GM18873 (cell line): ENCODE data around the gene RAP1GAP2.
A peak's percentile ranks its signal among the peaks of the same experiment; 100 is the strongest.
"Not testable (repeated sequence)": the region's sequence is repeated elsewhere in the genome, so short reads cannot be mapped to it uniquely, and the experiment has no call there.

Experiments used
- ATAC-seq: cut with Tn5 transposase; IDR thresholded peaks from one replicate; pipeline ENCODE4 v1.9.1; 2021; ENCODE audit warnings: mild to moderate bottlenecking, moderate library complexity, moderate number of reproducible peaks; ENCODE audit not compliant: unreplicated experiment, low FRiP score

The RAP1GAP2 gene

DNA sequence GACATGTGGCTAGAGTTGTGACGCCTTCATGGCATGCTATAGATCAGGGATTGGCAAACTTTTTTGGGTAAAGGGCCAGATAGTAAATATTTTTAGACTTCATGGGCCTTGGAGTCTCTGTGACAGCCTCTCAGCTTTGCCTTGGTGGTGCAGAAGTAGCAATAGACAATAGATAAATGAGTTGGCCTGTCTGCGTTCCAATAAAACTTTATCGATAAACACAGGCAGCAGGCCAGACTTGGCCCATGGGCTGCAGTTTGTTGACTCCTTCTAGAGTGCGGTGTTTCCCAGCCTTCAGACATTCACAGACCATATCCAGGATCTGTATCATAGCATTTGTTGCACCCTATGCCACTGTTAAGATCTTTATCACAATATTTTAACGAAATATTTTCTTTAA, 190.7 kb downstream of the RAP1GAP2 start:
- ATAC-seq, result no peak

GRCh38 chr17:2989396-2989795, 193.2 kb downstream of the RAP1GAP2 start:
- not testable (repeated sequence) for ATAC-seq

GRCh38 chr17:2989855-2990254, 193.6 kb downstream of the RAP1GAP2 start:
- ATAC-seq, result no peak

GRCh38 chr17:2990396-2990795, 194.2 kb downstream of the RAP1GAP2 start:
- no peak for ATAC-seq

DNA sequence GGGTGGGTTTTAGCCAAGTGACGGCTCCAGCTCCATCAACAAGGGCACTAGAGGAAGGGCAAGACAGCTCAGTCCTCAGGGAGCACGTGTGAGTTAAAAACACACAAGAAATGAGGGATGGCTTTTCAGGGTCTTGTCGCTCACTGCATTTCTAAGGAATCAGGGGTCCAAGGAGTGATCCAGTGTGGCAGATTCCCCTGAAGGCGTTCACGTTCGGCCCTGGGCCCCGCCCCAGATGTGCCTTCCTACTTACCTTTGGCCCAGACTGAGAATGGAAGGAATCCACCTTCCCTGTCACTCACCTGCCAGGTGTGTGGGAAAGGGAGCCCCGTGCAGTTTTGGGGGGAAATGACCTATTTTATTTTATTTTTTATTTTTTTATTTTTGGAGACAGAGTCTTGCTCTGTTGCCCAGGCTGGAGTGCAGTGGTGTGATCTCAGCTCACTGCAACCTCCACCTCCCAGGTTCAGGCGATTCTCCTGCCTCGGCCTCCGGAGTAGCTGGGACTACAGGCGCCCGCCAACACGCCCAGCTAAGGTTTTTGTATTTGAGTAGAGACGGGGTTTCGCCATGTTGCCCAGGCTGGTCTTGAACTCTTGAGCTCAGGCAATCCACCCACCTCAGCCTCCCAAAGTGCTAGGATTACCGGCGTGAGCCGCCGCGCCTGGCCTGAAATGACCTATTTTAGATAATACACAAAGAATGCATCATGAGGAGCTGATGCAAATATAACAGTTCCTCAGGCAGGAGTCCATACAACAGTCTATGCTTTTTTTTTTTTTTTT, 195.3 kb downstream of the RAP1GAP2 start:
- ATAC-seq, result not testable (repeated sequence)

DNA sequence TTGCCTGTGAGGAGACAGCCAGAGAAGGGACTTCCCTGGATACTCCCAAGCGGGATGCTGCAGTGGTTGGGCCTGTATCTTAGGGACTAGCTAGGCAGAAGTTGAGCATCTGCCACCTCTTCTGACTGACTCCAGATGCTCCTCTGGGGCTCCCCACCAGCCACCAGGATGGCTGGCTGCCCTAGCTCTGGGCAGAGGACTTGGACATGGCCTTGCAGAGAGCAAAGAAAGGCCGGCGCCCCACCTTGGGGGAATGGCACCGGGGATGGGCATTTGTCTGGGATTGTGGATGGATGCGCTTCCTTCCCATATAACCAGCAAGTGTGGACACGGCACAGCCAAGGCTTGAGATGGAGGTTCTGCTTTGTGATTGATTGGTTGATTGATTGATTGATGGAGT, 198.2 kb downstream of the RAP1GAP2 start:
- ATAC-seq, result no peak

DNA sequence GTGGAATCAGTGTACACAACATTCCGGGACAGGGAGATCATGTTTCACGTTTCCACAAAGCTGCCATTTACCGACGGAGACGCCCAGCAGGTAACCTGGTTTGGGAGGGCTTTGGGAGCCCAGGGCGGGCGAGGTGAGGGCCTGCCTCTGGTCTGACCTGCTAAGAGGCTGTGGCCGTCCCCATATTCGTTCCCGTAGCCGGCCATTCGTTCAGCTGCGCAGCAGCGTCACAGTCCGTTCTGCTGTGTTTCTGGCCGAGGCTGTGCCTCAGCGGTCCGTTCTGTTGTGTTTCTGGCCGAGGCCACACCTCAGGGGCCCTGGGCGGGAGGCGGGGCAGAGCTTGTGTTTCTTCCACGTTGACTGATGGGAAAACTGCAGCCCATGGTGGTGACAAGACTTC, 199.1 kb downstream of the RAP1GAP2 start:
- ATAC-seq, result no peak

GRCh38 chr17:2995886-2996809, 199.9 kb downstream of the RAP1GAP2 start:
- ATAC-seq, result no peak

GRCh38 chr17:2996810-2997670, 200.8 kb downstream of the RAP1GAP2 start:
- no peak for ATAC-seq

GRCh38 chr17:2998469-2998901, 202.2 kb downstream of the RAP1GAP2 start:
- not testable (repeated sequence) for ATAC-seq

DNA sequence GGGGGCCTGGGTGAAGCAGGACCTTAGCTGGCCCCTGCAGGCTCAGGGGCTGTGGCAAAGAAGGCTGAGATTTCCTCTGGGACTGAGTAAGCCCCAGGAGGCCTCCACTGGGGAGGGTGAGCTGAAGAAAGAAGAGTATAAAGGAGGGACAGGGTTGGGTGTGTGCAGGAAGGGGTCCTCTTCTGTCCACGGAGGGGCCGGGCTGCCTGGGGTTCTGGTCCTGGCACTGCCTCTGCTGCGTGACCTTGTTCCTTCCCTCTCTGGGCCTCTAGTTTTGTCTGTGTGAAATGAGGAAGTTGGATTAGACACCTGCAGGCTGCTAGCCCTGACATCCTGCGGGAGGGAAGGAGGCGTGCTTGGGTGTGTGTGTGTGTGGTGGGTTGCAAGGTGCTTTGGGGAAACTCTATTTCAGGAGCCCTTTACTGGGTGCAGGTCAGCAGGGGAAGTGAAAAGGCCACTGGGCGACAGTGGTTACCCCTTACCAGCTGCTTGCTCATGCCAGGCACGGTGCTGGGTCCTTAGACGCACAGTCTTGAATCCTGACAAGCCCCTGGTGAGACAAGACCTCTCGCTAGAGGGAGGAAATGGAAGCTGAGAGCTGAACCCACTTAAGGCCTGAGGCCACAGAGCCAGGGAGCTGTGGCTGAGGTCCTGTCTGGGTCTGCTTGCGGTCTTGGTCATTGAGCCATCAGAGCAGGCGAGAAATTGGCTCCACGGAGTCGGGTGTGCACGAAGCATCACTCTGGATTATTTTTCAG, 206.5 kb downstream of the RAP1GAP2 start:
- ATAC-seq, result peak; percentile 72

GRCh38 chr17:3003296-3004149, 207.3 kb downstream of the RAP1GAP2 start:
- ATAC-seq, result no peak

- no peak for ATAC-seq
Observed at GRCh38 chr17:3004150-3004801, 208.0 kb downstream of the RAP1GAP2 start.

DNA sequence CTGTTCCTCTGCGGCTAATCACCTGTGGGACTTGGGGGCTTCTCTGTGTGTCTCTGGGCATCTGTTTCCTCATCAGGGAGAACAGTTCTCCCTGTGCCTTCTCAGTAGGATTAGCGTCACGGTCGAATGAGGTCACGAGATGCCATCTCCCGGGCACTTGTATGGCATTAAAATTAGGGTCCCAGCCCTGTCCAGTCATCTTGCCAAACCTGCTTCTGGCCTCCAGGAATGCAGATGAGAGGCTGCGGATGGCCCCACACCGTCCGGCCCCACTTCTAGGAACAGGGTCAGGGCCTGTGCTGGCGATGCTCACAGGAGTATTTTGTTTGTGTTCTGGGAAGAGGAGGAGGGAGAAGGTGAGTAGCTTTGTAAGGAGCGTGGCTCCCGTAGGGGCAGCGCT, 208.7 kb downstream of the RAP1GAP2 start:
- ATAC-seq, result no peak

- ATAC-seq, result no peak
Observed at GRCh38 chr17:3005696-3006095, 209.5 kb downstream of the RAP1GAP2 start.

DNA sequence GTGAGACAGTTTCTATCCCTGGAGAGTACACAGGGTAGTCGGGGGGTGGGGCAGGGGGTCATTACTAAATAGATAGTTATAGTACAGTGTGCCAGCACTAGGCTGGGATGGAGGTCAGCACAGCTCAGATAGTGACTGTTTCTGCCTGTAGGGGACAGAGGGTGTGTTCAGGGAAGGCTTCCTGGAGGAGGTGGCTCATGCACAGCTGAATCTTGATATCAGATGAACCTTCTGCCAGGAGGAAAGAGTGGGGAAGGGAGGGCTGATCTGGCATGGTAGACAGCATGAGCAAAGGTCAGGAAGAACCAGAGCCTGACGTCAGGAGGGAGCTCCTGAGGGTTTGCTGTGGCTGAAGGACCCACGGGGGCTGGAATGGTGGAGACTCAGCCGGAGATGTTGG, 210.6 kb downstream of the RAP1GAP2 start:
- ATAC-seq, result no peak

- no peak for ATAC-seq
Observed at GRCh38 chr17:3007651-3008121, 211.4 kb downstream of the RAP1GAP2 start.
